ENCODE data around the gene CYBC1. TPM values are rescaled to one million over a fixed set of nuclear protein-coding genes. Genes with fewer than 3 reads are reported as not detected.
A peak's percentile ranks its signal among the peaks of the same experiment; 100 is the strongest.

The CYBC1 gene
- total and polyA plus RNA-seq, 2 donors (not counting 1 experiment from before 2014, with no cell fraction given): 62.7 to 64.1 TPM

- peak; percentile 27 to 57 for DNase-seq (ENCODE audit: low read depth in 2 of 2)
- Histone ChIP-seq H3K27ac (ENCODE audit: insufficient read depth, low read length) (no peak overlapping the region), H3K36me3 (ENCODE audit: control insufficient read depth, insufficient read depth, low read length) (peaks cover 25% of the 10 kb centered on the region), H3K4me2 (ENCODE audit: extremely low read depth, insufficient read depth, low read length) (peak overlapping the region; percentile 5), H3K4me1 (ENCODE audit: control insufficient read depth, extremely low read depth, insufficient read depth, low read length) (peaks cover 2% of the 10 kb centered on the region), H3K9ac (ENCODE audit: insufficient read depth, low read length) (no peak overlapping the region), H3K79me2 (ENCODE audit: control insufficient read depth, insufficient read depth, low read length) (peaks cover 10% of the 10 kb centered on the region), H2AFZ (ENCODE audit: low read length) (no peak overlapping the region), H3K9me3 (ENCODE audit: control insufficient read depth, insufficient read depth, low read depth, low read length) (no peaks in the 10 kb centered on the region), H4K20me1 (ENCODE audit: control insufficient read depth, extremely low read depth, insufficient read depth, low read length) (no peaks in the 10 kb centered on the region), H3K4me3 (replicated peaks in 1 of 4; ENCODE audit: control extremely low read depth in 1 of 4, insufficient read depth in 1 of 4, low read depth in 3 of 4, low read length in 4 of 4) (no peak overlapping the region), H3K27me3 (ENCODE audit: control insufficient read depth, insufficient read depth, low read length) (no peaks in the 10 kb centered on the region)
- TF ChIP-seq EZH2 (IDR thresholded peaks at IDR 0.05; ENCODE audit: low read length, missing control alignments): no peak
- TF ChIP-seq CTCF (conservative IDR thresholded peaks at IDR 0.05 in 1 of 2, IDR thresholded peaks at IDR 0.05 in 1 of 2; ENCODE audit: low read depth in 1 of 2, low read length in 2 of 2): no peak
These were observed 5.5 kb downstream of the CYBC1 start for GRCh38 chr17:82444941-82445521.

- TF ChIP-seq CTCF (conservative IDR thresholded peaks at IDR 0.05 in 1 of 2, IDR thresholded peaks at IDR 0.05 in 1 of 2; ENCODE audit: low read depth in 1 of 2, low read length in 2 of 2): no peak
- no peak for TF ChIP-seq EZH2 (IDR thresholded peaks at IDR 0.05; ENCODE audit: low read length, missing control alignments)
- peaks cover 25% of the 10 kb centered on the region for H3K36me3 ChIP-seq (ENCODE audit: control insufficient read depth, insufficient read depth, low read length)
- DNase-seq (ENCODE audit: low read depth in 2 of 2): no peak
- no peak overlapping the region for H3K4me2 ChIP-seq (ENCODE audit: extremely low read depth, insufficient read depth, low read length)
- no peak overlapping the region for H3K4me3 ChIP-seq (replicated peaks in 1 of 4; ENCODE audit: control extremely low read depth in 1 of 4, insufficient read depth in 1 of 4, low read depth in 3 of 4, low read length in 4 of 4)
- no peaks in the 10 kb centered on the region for H3K4me1 ChIP-seq (ENCODE audit: control insufficient read depth, extremely low read depth, insufficient read depth, low read length)
- H2AFZ ChIP-seq (ENCODE audit: low read length): no peak overlapping the region
- H3K9me3 ChIP-seq (ENCODE audit: control insufficient read depth, insufficient read depth, low read depth, low read length): no peaks in the 10 kb centered on the region
- H3K9ac ChIP-seq (ENCODE audit: insufficient read depth, low read length): no peak overlapping the region
- no peaks in the 10 kb centered on the region for H4K20me1 ChIP-seq (ENCODE audit: control insufficient read depth, extremely low read depth, insufficient read depth, low read length)
- no peaks in the 10 kb centered on the region for H3K27me3 ChIP-seq (ENCODE audit: control insufficient read depth, insufficient read depth, low read length)
- peaks cover 4% of the 10 kb centered on the region for H3K79me2 ChIP-seq (ENCODE audit: control insufficient read depth, insufficient read depth, low read length)
- H3K27ac ChIP-seq (ENCODE audit: insufficient read depth, low read length): no peak overlapping the region
These were observed 6.2 kb downstream of the CYBC1 start for GRCh38 chr17:82444284-82444893.

- H3K27me3 ChIP-seq (ENCODE audit: control insufficient read depth, insufficient read depth, low read length): no peaks in the 10 kb centered on the region
- no peak for DNase-seq (ENCODE audit: low read depth in 2 of 2)
- no peak overlapping the region for H3K4me3 ChIP-seq (replicated peaks in 1 of 4; ENCODE audit: control extremely low read depth in 1 of 4, insufficient read depth in 1 of 4, low read depth in 3 of 4, low read length in 4 of 4)
- no peak overlapping the region for H2AFZ ChIP-seq (ENCODE audit: low read length)
- TF ChIP-seq CTCF (conservative IDR thresholded peaks at IDR 0.05 in 1 of 2, IDR thresholded peaks at IDR 0.05 in 1 of 2; ENCODE audit: low read depth in 1 of 2, low read length in 2 of 2) (no peak), EZH2 (IDR thresholded peaks at IDR 0.05; ENCODE audit: low read length, missing control alignments) (no peak)
- no peaks in the 10 kb centered on the region for H4K20me1 ChIP-seq (ENCODE audit: control insufficient read depth, extremely low read depth, insufficient read depth, low read length)
- H3K9ac ChIP-seq (ENCODE audit: insufficient read depth, low read length): no peak overlapping the region
- H3K4me1 ChIP-seq (ENCODE audit: control insufficient read depth, extremely low read depth, insufficient read depth, low read length): no peaks in the 10 kb centered on the region
- no peaks in the 10 kb centered on the region for H3K9me3 ChIP-seq (ENCODE audit: control insufficient read depth, insufficient read depth, low read depth, low read length)
- peaks cover 25% of the 10 kb centered on the region for H3K36me3 ChIP-seq (ENCODE audit: control insufficient read depth, insufficient read depth, low read length)
- H3K4me2 ChIP-seq (ENCODE audit: extremely low read depth, insufficient read depth, low read length): no peak overlapping the region
- H3K79me2 ChIP-seq (ENCODE audit: control insufficient read depth, insufficient read depth, low read length): no peaks in the 10 kb centered on the region
- H3K27ac ChIP-seq (ENCODE audit: insufficient read depth, low read length): no peak overlapping the region
These were observed 6.9 kb downstream of the CYBC1 start for GRCh38 chr17:82443465-82444283.

Measured in fibroblast of lung (primary cell).